HG03108 (cell line): Measurements from ENCODE around the gene TNFSF9.
A peak's percentile ranks its signal among the peaks of the same experiment; 100 is the strongest.
"Not testable (repeated sequence)": the region's sequence is repeated elsewhere in the genome, so short reads cannot be mapped to it uniquely, and the experiment has no call there.

Experiments used
- ATAC-seq: cut with Tn5 transposase; IDR thresholded peaks from one replicate; pipeline ENCODE4 v1.9.1; 2021; ENCODE audit warnings: moderate library complexity; ENCODE audit not compliant: unreplicated experiment

Gene TNFSF9

DNA sequence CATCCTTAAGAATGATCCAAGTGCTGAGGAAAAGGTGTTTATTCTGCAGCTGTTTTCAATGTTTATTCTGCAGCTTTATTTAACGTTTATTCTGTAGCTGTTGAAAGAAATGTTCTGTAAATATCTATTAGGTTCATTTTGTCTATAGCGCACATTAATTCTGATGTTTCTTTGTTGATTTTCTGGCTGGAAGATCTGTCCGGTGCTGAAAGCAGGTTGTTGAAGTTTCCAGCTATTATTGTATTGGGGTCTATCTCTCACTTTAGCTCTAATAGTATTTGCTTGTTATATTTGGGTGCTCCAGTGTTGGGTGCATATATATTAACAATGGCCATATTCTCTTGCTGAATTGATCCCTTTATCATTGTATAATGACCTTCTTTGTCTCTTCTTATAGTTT, 39.9 kb downstream of the TNFSF9 start:
- no peak for ATAC-seq

DNA sequence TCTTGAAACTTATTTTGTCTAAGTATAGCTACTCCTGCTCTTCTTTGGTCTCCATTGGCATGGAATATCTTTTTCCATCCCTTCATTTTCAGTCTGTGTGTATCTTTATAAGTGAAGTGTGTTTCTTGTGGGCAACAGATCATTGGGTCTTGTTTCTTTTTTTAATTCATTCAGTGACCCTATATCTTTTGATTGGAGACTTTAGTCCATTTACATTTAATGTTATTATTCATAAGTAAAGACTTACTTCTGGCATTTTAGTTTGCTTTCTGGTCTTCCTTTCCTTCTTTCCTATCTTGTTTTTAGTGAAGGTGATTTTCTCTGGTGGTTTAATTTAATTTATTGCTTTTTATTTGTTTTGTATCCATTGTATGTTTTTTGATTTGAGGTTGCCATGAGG, 40.3 kb downstream of the TNFSF9 start:
- no peak for ATAC-seq

- ATAC-seq: no peak
Measured at GRCh38 chr19:6572217-6572616, 41.4 kb downstream of the TNFSF9 start.

DNA sequence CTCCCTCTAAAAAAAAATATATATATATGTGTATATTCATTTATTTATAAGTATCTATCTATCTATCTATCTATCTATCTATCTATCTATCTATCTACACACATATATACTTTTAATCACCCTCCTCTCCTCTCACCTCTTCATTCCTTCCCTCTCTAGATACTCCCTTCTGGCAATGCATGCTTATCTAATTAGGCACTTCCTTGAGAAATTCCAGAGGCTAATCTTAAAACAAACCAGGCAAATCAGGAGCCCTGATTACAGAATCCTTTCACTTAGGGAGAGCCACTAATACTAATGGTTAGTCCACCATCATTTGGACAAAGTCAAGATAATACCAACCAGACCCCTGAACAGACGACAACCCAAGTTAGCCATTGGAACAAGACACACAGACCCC, 42.5 kb downstream of the TNFSF9 start:
- no peak for ATAC-seq

DNA sequence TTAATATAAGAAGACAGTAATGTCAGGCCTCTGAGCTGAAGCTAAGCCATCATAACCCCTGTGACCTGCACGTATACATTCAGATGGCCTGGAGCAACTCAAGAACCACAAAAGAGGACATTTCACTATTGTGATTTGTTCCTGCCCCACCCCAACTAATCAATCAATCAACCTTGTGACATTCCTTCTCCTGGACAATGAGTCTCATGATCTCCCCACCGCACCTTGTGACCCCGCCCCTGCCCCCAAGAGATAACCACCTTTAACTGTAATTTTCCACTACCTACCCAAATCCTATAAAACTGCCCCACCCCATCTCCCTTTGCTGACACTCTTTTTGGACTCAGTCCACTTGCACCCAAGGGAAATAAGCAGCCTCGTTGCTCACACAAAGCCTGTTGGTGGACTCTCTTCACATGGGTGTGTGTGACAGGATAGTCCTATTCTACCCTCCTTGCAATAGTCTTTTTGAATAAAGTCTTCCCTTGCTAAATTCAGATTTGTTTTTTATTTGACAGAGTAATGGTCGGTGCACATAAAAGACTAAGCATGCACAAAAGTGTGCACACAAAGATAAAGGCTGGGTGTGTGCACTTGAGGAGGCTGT, 46.1 kb downstream of the TNFSF9 start:
- no peak for ATAC-seq

DNA sequence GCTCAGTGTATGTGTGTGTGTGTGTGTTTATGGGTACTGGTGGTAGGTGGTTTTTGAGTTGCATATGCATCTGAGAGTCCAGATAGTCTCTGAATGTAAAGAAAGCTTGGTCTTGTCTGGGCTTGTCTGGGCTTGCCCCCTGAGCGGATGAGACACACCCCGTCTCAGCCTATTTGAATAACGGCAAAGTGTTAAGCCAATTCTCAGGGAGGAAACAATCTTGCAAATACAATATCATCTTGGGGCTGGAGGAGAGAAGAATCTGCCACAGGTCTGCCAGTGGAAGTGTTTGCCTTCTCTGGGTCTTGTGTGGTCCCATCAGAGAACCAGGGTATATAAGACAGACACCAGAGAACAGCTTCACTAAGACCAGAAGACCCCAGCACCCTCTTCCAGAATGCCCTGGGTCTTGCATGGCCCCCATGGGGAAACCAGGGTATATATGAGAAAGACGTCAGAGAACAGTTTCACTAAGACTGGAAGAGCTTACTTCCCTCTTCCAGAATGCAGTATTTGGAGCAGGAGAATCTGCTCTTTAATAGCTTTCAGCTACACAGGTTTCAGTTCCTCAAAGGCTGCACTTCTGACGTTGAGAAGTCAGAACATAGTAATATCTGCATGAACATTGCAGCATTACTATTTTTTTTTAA, 46.8 kb downstream of the TNFSF9 start:
- ATAC-seq: peak; percentile 69

- no peak for ATAC-seq
Measured at GRCh38 chr19:6579450-6580178, 48.8 kb downstream of the TNFSF9 start.

DNA sequence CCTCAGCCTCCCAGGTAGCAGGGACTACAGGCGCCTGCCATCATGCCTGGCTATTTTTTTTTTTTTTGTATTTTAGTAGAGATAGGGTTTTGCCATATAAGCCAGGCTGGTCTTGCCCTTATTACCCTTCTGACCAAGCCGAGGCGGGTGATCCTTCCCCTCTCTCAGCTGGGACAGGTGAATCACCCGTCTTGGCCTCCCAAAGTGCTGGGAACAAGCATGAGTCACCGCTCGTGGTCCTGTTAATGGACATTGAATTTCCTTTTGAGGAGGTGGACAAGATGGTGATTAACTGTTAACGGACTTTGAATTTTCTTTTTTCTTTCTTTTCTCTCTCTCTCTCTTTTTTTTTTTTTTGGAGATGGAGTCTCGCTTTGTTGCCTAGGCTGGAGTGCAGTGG, 49.5 kb downstream of the TNFSF9 start:
- no peak for ATAC-seq

- not testable (repeated sequence) for ATAC-seq
Measured at GRCh38 chr19:6582515-6583484, 52.0 kb downstream of the TNFSF9 start.
